ENCODE data around the gene HSPA1A.

Gene HSPA1A

GRCh38 chr6:31815025-31815838, at the start of gene HSPA1A, which contains the start of gene HSPA1L:
Gene HSPA1A (plus strand): TSS chr6:31815543. CDS start chr6:31815757, 214 bp downstream.
Gene HSPA1L (minus strand): TSS chr6:31815283. CDS start chr6:31811972, 3,311 bp downstream.
- peak; percentile 62 for DNase-seq (ENCODE audit: low read depth)

GRCh38 chr6:31765559-31765909, 49.8 kb upstream of the HSPA1A start:
- DNase-seq (ENCODE audit: low read depth) = no peak

- no peak for DNase-seq (ENCODE audit: low read depth)
These were observed 49.2 kb upstream of the HSPA1A start for GRCh38 chr6:31765910-31766794.

- DNase-seq (ENCODE audit: low read depth) = no peak
These were observed 48.2 kb upstream of the HSPA1A start for GRCh38 chr6:31767096-31767645.

GRCh38 chr6:31768363-31769257, 46.7 kb upstream of the HSPA1A start:
- DNase-seq (ENCODE audit: low read depth) = no peak

- peak; percentile 81 for DNase-seq (ENCODE audit: low read depth)
These were observed 45.5 kb upstream of the HSPA1A start for GRCh38 chr6:31769684-31770371.

- DNase-seq (ENCODE audit: low read depth) = no peak
These were observed 44.5 kb upstream of the HSPA1A start for GRCh38 chr6:31770860-31771259.

- no peak for DNase-seq (ENCODE audit: low read depth)
These were observed 43.4 kb upstream of the HSPA1A start for GRCh38 chr6:31771992-31772358.

GRCh38 chr6:31775184-31775583, 40.2 kb upstream of the HSPA1A start:
- no peak for DNase-seq (ENCODE audit: low read depth)

GRCh38 chr6:31775633-31776484, 39.5 kb upstream of the HSPA1A start:
- DNase-seq (ENCODE audit: low read depth) = no peak

GRCh38 chr6:31776485-31776988, 38.8 kb upstream of the HSPA1A start:
- DNase-seq (ENCODE audit: low read depth) = no peak

- DNase-seq (ENCODE audit: low read depth) = peak; percentile 75
These were observed 38.2 kb upstream of the HSPA1A start, which contains the start of gene VWA7 for GRCh38 chr6:31776989-31777666. Gene VWA7 (minus strand): TSS chr6:31777328. CDS start chr6:31776779, 549 bp downstream.

GRCh38 chr6:31777667-31778050, 37.7 kb upstream of the HSPA1A start:
- DNase-seq (ENCODE audit: low read depth) = no peak

GRCh38 chr6:31778193-31778592, 37.1 kb upstream of the HSPA1A start:
- DNase-seq (ENCODE audit: low read depth) = no peak

GRCh38 chr6:31778999-31779885, 36.1 kb upstream of the HSPA1A start:
- no peak for DNase-seq (ENCODE audit: low read depth)

GRCh38 chr6:31779908-31780307, 35.4 kb upstream of the HSPA1A start:
- no peak for DNase-seq (ENCODE audit: low read depth)

GRCh38 chr6:31780507-31781243, 34.7 kb upstream of the HSPA1A start:
- DNase-seq (ENCODE audit: low read depth) = no peak
